Measurements from ENCODE around the gene VAPA.

GRCh38 chr18:9926223-9926894 lies 12.5 kb downstream of the VAPA start:
- no peak for TF ChIP-seq POLR2A (IDR thresholded peaks at IDR 0.05)
- TF ChIP-seq CTCF (IDR thresholded peaks at IDR 0.05) = no peak

All from right lobe of liver (tissue), 4 donors.